ENCODE data around the gene ACKR3. TPM values are rescaled to one million over a fixed set of nuclear protein-coding genes. Genes with fewer than 3 reads are reported as not detected.

The ACKR3 gene
- total and polyA plus RNA-seq, 2 of the 4 experiments (the other 2 are of a cell fraction), result not detected

GRCh38 chr2:236530512-236530911 lies 39.1 kb upstream of the ACKR3 start:
- no peak for TF ChIP-seq CEBPB (IDR thresholded peaks at IDR 0.05; ENCODE audit: low read depth, low read length)
- TF ChIP-seq RFX5 (IDR thresholded peaks at IDR 0.05; ENCODE audit: low read depth, low read length), result no peak
- TF ChIP-seq BHLHE40 (IDR thresholded peaks at IDR 0.05; ENCODE audit: low read depth, low read length), result no peak
- TF ChIP-seq CHD1 (IDR thresholded peaks at IDR 0.05; ENCODE audit: low read depth, low read length), result no peak
- TF ChIP-seq POLR2A (IDR thresholded peaks at IDR 0.05; ENCODE audit: low read depth, low read length), result no peak
- no peak for TF ChIP-seq RAD21 (IDR thresholded peaks at IDR 0.05; ENCODE audit: low read length)
- TF ChIP-seq FOS (IDR thresholded peaks at IDR 0.05; ENCODE audit: low read depth, low read length), result no peak
- no peak for TF ChIP-seq USF2 (IDR thresholded peaks at IDR 0.05; ENCODE audit: low read depth, low read length)
- no peak for TF ChIP-seq ELK1 (IDR thresholded peaks at IDR 0.05; ENCODE audit: borderline replicate concordance, low read depth, low read length)
- no peak for TF ChIP-seq MXI1 (IDR thresholded peaks at IDR 0.05; ENCODE audit: borderline replicate concordance, low read depth, low read length)
- no peak for TF ChIP-seq NFE2L2 (IDR thresholded peaks at IDR 0.05; ENCODE audit: low read depth, low read length)
- TF ChIP-seq, protein P1, sequence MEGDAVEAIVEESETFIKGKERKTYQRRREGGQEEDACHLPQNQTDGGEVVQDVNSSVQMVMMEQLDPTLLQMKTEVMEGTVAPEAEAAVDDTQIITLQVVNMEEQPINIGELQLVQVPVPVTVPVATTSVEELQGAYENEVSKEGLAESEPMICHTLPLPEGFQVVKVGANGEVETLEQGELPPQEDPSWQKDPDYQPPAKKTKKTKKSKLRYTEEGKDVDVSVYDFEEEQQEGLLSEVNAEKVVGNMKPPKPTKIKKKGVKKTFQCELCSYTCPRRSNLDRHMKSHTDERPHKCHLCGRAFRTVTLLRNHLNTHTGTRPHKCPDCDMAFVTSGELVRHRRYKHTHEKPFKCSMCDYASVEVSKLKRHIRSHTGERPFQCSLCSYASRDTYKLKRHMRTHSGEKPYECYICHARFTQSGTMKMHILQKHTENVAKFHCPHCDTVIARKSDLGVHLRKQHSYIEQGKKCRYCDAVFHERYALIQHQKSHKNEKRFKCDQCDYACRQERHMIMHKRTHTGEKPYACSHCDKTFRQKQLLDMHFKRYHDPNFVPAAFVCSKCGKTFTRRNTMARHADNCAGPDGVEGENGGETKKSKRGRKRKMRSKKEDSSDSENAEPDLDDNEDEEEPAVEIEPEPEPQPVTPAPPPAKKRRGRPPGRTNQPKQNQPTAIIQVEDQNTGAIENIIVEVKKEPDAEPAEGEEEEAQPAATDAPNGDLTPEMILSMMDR (conservative IDR thresholded peaks at IDR 0.05; ENCODE audit: low read depth, low read length), result no peak
- TF ChIP-seq SMC3 (IDR thresholded peaks at IDR 0.05; ENCODE audit: low read depth, low read length), result no peak
- TF ChIP-seq MAFK (IDR thresholded peaks at IDR 0.05; ENCODE audit: low read depth, low read length), result no peak
- TF ChIP-seq MAZ (IDR thresholded peaks at IDR 0.05; ENCODE audit: borderline replicate concordance, low read depth, low read length), result no peak
- no peaks in the 10 kb centered on the region; the same call in 1 of the 2 replicates for H3K9me3 ChIP-seq (ENCODE audit: control insufficient read depth, insufficient read depth, low read length)
- no peak overlapping the region for H2BK120ac ChIP-seq (ENCODE audit: low read depth, low read length)
- H3K18ac ChIP-seq (ENCODE audit: low read depth, low read length), result no peak overlapping the region
- H4K91ac ChIP-seq (ENCODE audit: insufficient read depth, low read depth, low read length), result no peak overlapping the region
- H3K4me2 ChIP-seq (ENCODE audit: low read depth, low read length), result no peak overlapping the region
- no peak overlapping the region for H4K5ac ChIP-seq (ENCODE audit: low read depth, low read length)
- no peaks in the 10 kb centered on the region for H3K9me1 ChIP-seq (ENCODE audit: insufficient read depth, low read length)
- H3K23ac ChIP-seq (ENCODE audit: low read depth, low read length), result no peak overlapping the region
- no peak overlapping the region for H3K9ac ChIP-seq (ENCODE audit: low read depth, low read length)
- H2BK20ac ChIP-seq (ENCODE audit: low read depth, low read length), result no peak overlapping the region
- H3K14ac ChIP-seq (replicated peaks; ENCODE audit: low read depth, low read length), result no peak overlapping the region
- H2AFZ ChIP-seq (replicated peaks; ENCODE audit: low read length, poor library complexity), result no peak overlapping the region
- in situ Hi-C loops (cut with MboI; ENCODE audit: low sequenced_read_pairs), result no loop called here
- ChIA-PET POLR2A (ENCODE audit: unreplicated experiment) (no interaction called here), CTCF (no interaction called here)
- no peak overlapping the region for H3K4me3 ChIP-seq (ENCODE audit: insufficient read depth, low read depth, low read length)
- intact Hi-C loops (cut with micrococcal nuclease), result no loop called here
- no peaks in the 10 kb centered on the region for H3K79me1 ChIP-seq (ENCODE audit: low read depth in 1 of 2, low read length in 2 of 2)
- no TSS peak for BruUV-seq (replicated peaks)
- no peaks in the 10 kb centered on the region for H3K4me1 ChIP-seq (ENCODE audit: control insufficient read depth, insufficient read depth, low read length)
- H3K27me3 ChIP-seq (ENCODE audit: control insufficient read depth, insufficient read depth, low read length), result peaks cover 6% of the 10 kb centered on the region; the same call in 1 of the 2 replicates
- no peak overlapping the region for H4K8ac ChIP-seq (ENCODE audit: low read depth in 2 of 2, low read length in 2 of 2)
- H2BK15ac ChIP-seq (ENCODE audit: low read depth, low read length), result no peak overlapping the region
- no peak overlapping the region for H2BK5ac ChIP-seq (ENCODE audit: low read depth, low read length, poor library complexity, severe bottlenecking)
- no peak overlapping the region for H3K27ac ChIP-seq (ENCODE audit: insufficient read depth, low read length)
- no peaks in the 10 kb centered on the region for H3K36me3 ChIP-seq (ENCODE audit: control insufficient read depth, insufficient read depth, low read length)
- DNase-seq (no peak), ATAC-seq (ENCODE audit: low read depth) (no peak)
- H4K20me1 ChIP-seq (ENCODE audit: insufficient read depth, low read length), result no peaks in the 10 kb centered on the region
- no CpG with 5 or more reads among the region's 1 CpG for WGBS, 2 experiments (ENCODE audit: extremely low coverage in 2 of 2, insufficient read length in 1 of 2)
- H2AK9ac ChIP-seq (replicated peaks; ENCODE audit: low read depth, low read length, poor library complexity), result no peak overlapping the region
- dilution Hi-C loops (cut with HindIII; ENCODE audit: low sequenced_read_pairs, unreplicated experiment), result no loop called here
- H3K56ac ChIP-seq (ENCODE audit: extremely low read depth, insufficient read depth, low read length), result no peak overlapping the region
- no peak overlapping the region for H2AK5ac ChIP-seq (ENCODE audit: low read depth, low read length)
- H3K4ac ChIP-seq (ENCODE audit: low read depth, low read length), result no peak overlapping the region
